ENCODE measurements around the gene GET3. TPM values are rescaled to one million over a fixed set of nuclear protein-coding genes. Genes with fewer than 3 reads are reported as not detected.

GET3 gene
- total and polyA plus RNA-seq, 2 of the 13 experiments (the other 11 are each of a cell fraction or from before 2014, with no cell fraction given): 57.7 to 59.4 TPM

DNA sequence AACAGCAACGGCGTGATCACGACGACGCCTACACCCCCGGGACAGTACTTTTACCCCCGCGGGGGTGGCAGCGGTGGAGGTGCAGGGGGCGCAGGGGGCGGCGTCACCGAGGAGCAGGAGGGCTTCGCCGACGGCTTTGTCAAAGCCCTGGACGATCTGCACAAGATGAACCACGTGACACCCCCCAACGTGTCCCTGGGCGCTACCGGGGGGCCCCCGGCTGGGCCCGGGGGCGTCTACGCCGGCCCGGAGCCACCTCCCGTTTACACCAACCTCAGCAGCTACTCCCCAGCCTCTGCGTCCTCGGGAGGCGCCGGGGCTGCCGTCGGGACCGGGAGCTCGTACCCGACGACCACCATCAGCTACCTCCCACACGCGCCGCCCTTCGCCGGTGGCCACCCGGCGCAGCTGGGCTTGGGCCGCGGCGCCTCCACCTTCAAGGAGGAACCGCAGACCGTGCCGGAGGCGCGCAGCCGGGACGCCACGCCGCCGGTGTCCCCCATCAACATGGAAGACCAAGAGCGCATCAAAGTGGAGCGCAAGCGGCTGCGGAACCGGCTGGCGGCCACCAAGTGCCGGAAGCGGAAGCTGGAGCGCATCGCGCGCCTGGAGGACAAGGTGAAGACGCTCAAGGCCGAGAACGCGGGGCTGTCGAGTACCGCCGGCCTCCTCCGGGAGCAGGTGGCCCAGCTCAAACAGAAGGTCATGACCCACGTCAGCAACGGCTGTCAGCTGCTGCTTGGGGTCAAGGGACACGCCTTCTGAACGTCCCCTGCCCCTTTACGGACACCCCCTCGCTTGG lies 55.0 kb downstream of the GET3 start (continued):
- TF ChIP-seq, protein P1, sequence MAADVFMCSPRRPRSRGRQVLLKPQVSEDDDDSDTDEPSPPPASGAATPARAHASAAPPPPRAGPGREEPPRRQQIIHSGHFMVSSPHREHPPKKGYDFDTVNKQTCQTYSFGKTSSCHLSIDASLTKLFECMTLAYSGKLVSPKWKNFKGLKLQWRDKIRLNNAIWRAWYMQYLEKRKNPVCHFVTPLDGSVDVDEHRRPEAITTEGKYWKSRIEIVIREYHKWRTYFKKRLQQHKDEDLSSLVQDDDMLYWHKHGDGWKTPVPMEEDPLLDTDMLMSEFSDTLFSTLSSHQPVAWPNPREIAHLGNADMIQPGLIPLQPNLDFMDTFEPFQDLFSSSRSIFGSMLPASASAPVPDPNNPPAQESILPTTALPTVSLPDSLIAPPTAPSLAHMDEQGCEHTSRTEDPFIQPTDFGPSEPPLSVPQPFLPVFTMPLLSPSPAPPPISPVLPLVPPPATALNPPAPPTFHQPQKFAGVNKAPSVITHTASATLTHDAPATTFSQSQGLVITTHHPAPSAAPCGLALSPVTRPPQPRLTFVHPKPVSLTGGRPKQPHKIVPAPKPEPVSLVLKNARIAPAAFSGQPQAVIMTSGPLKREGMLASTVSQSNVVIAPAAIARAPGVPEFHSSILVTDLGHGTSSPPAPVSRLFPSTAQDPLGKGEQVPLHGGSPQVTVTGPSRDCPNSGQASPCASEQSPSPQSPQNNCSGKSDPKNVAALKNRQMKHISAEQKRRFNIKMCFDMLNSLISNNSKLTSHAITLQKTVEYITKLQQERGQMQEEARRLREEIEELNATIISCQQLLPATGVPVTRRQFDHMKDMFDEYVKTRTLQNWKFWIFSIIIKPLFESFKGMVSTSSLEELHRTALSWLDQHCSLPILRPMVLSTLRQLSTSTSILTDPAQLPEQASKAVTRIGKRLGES (CRISPR knock-in tag; IDR thresholded peaks at IDR 0.05; ENCODE audit: borderline replicate concordance): 0 out of 2 replicates have a peak, but pooled peaks have one; percentile 16
- TF ChIP-seq RAD21 (CRISPR knock-in tag; IDR thresholded peaks at IDR 0.05): no peak
- TF ChIP-seq, protein P2, sequence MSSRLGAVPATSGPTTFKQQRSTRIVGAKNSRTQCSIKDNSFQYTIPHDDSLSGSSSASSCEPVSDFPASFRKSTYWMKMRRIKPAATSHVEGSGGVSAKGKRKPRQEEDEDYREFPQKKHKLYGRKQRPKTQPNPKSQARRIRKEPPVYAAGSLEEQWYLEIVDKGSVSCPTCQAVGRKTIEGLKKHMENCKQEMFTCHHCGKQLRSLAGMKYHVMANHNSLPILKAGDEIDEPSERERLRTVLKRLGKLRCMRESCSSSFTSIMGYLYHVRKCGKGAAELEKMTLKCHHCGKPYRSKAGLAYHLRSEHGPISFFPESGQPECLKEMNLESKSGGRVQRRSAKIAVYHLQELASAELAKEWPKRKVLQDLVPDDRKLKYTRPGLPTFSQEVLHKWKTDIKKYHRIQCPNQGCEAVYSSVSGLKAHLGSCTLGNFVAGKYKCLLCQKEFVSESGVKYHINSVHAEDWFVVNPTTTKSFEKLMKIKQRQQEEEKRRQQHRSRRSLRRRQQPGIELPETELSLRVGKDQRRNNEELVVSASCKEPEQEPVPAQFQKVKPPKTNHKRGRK (CRISPR knock-in tag; IDR thresholded peaks at IDR 0.05): no peak
- 0 out of 2 replicates have a peak, but pooled peaks have one; percentile 53 for TF ChIP-seq JUN (CRISPR knock-in tag; IDR thresholded peaks at IDR 0.05)
- TF ChIP-seq ZNF263 (CRISPR knock-in tag; IDR thresholded peaks at IDR 0.05): 0 out of 2 replicates have a peak, but pooled peaks have one; percentile 55
- peak; percentile 80 for TF ChIP-seq KDM5B (CRISPR knock-in tag; IDR thresholded peaks at IDR 0.05; ENCODE audit: borderline replicate concordance)
- peak; percentile 32; the same call in 1 of the 2 replicates for TF ChIP-seq NFKB2 (CRISPR knock-in tag; IDR thresholded peaks at IDR 0.05; ENCODE audit: borderline replicate concordance)
- TF ChIP-seq, protein P3, sequence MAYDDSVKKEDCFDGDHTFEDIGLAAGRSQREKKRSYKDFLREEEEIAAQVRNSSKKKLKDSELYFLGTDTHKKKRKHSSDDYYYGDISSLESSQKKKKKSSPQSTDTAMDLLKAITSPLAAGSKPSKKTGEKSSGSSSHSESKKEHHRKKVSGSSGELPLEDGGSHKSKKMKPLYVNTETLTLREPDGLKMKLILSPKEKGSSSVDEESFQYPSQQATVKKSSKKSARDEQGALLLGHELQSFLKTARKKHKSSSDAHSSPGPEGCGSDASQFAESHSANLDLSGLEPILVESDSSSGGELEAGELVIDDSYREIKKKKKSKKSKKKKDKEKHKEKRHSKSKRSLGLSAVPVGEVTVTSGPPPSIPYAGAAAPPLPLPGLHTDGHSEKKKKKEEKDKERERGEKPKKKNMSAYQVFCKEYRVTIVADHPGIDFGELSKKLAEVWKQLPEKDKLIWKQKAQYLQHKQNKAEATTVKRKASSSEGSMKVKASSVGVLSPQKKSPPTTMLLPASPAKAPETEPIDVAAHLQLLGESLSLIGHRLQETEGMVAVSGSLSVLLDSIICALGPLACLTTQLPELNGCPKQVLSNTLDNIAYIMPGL (CRISPR knock-in tag; IDR thresholded peaks at IDR 0.05; ENCODE audit: borderline replicate concordance in 1 of 2, low read depth in 1 of 2): peak in 1 of 2 experiments; percentile 51; a peak in 2 of 4 replicates
- TF ChIP-seq GATA4 (IDR thresholded peaks at IDR 0.05; ENCODE audit: borderline replicate concordance, low read depth): no peak
- no peak for TF ChIP-seq HNRNPK (IDR thresholded peaks at IDR 0.05; ENCODE audit: low read depth, low read length, poor library complexity, severe bottlenecking)
- TF ChIP-seq, protein P4, sequence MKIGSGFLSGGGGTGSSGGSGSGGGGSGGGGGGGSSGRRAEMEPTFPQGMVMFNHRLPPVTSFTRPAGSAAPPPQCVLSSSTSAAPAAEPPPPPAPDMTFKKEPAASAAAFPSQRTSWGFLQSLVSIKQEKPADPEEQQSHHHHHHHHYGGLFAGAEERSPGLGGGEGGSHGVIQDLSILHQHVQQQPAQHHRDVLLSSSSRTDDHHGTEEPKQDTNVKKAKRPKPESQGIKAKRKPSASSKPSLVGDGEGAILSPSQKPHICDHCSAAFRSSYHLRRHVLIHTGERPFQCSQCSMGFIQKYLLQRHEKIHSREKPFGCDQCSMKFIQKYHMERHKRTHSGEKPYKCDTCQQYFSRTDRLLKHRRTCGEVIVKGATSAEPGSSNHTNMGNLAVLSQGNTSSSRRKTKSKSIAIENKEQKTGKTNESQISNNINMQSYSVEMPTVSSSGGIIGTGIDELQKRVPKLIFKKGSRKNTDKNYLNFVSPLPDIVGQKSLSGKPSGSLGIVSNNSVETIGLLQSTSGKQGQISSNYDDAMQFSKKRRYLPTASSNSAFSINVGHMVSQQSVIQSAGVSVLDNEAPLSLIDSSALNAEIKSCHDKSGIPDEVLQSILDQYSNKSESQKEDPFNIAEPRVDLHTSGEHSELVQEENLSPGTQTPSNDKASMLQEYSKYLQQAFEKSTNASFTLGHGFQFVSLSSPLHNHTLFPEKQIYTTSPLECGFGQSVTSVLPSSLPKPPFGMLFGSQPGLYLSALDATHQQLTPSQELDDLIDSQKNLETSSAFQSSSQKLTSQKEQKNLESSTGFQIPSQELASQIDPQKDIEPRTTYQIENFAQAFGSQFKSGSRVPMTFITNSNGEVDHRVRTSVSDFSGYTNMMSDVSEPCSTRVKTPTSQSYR (CRISPR knock-in tag; IDR thresholded peaks at IDR 0.05; ENCODE audit: borderline replicate concordance): peak; percentile 53; the same call in 1 of the 2 replicates
- TF ChIP-seq HOXD1 (CRISPR knock-in tag; IDR thresholded peaks at IDR 0.05): no peak
- TF ChIP-seq, protein P5, sequence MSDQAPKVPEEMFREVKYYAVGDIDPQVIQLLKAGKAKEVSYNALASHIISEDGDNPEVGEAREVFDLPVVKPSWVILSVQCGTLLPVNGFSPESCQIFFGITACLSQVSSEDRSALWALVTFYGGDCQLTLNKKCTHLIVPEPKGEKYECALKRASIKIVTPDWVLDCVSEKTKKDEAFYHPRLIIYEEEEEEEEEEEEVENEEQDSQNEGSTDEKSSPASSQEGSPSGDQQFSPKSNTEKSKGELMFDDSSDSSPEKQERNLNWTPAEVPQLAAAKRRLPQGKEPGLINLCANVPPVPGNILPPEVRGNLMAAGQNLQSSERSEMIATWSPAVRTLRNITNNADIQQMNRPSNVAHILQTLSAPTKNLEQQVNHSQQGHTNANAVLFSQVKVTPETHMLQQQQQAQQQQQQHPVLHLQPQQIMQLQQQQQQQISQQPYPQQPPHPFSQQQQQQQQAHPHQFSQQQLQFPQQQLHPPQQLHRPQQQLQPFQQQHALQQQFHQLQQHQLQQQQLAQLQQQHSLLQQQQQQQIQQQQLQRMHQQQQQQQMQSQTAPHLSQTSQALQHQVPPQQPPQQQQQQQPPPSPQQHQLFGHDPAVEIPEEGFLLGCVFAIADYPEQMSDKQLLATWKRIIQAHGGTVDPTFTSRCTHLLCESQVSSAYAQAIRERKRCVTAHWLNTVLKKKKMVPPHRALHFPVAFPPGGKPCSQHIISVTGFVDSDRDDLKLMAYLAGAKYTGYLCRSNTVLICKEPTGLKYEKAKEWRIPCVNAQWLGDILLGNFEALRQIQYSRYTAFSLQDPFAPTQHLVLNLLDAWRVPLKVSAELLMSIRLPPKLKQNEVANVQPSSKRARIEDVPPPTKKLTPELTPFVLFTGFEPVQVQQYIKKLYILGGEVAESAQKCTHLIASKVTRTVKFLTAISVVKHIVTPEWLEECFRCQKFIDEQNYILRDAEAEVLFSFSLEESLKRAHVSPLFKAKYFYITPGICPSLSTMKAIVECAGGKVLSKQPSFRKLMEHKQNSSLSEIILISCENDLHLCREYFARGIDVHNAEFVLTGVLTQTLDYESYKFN (CRISPR knock-in tag; conservative IDR thresholded peaks at IDR 0.05): no peak

Measured in HepG2 (cell line).